SH-SY5Y (cell line): ENCODE measurements around the gene IL1RAPL2.

ENCODE experiments used
- GATA2 ChIP-seq: IDR thresholded peaks from 2 replicates; pipeline ENCODE4 v1.6.1; 2011; ENCODE audit warnings: mild to moderate bottlenecking, low read depth, low read length
- GATA3 ChIP-seq: IDR thresholded peaks from 2 replicates; pipeline ENCODE4 v1.6.1; 2011; ENCODE audit warnings: low read depth, mild to moderate bottlenecking, low read length, moderate library complexity

GRCh38 chrX:105781804-105782203, 1215.8 kb downstream of the IL1RAPL2 start:
- no peak for TF ChIP-seq GATA2
- TF ChIP-seq GATA3: no peak
